IPS DF 19.7 (cell line): ENCODE measurements around the gene PCSK4.
"Not testable (repeated sequence)": the region's sequence is repeated elsewhere in the genome, so short reads cannot be mapped to it uniquely, and the experiment has no call there.

ENCODE experiments used
- DNase-seq: peaks from one replicate; pipeline ENCODE4 v3.0.0-alpha.2; 2013; ENCODE audit warnings: low read depth, low spot score

PCSK4 gene

DNA sequence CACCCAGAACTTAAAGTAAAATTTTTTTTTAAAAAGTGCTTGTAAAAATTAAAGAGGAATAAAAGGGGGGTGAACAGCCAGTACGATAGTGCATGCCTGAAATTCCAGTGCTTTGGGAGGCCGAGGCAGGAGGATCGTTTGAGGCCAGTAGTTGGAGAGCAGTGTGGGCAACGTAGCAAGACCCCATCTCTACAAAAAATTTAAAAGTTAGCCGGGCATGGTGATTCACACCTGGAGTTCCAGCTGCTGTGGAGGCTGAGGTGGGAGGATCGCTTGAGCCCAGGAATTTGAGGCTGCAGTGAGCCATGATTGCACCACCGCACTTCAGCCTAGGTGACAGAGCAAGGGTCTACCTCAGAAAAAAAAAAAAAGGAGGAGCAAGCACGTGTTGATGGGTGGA is 14.9 kb upstream of the PCSK4 start:
- DNase-seq: no peak

DNA sequence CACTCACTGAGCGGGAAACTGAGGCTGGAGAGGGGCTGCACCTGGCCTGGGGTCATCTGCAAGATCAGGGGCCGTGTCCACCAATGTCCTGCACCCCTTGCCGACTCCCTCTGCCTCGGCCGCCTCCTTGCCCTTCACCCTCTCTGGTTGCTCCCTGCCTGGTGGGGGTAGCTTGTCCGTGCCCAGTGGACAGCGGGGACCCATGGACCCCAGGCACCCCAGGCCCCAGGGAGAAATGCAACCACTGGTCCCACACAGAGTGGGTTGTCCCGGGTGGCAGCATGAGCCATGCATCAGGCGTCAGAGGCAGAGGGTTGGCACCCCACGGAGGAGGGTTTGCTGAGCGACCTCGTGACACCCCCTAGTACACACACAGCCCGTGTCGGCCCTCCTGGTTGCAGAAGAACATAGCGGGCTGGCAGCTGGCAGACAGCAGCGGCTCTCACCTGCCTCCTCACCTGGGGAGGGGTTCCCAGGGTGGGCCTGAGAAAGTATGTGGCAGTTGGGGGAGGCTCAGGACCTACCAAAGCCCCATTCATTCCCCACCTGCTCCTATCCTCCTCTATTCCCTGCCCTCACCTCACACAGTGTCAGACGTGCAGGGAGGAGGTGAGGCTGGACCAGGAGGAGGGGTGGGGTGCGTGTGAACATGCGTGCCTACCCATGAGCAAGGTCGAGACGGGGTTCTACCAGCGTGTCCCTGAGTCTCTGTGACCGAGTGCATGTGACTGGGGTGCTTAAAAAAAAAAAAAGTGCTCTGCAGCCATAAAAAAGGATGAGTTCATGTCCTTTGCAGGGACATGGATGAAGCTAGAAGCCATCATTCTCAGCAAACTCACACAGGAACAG is 14.0 kb upstream of the PCSK4 start:
- no peak for DNase-seq

DNA sequence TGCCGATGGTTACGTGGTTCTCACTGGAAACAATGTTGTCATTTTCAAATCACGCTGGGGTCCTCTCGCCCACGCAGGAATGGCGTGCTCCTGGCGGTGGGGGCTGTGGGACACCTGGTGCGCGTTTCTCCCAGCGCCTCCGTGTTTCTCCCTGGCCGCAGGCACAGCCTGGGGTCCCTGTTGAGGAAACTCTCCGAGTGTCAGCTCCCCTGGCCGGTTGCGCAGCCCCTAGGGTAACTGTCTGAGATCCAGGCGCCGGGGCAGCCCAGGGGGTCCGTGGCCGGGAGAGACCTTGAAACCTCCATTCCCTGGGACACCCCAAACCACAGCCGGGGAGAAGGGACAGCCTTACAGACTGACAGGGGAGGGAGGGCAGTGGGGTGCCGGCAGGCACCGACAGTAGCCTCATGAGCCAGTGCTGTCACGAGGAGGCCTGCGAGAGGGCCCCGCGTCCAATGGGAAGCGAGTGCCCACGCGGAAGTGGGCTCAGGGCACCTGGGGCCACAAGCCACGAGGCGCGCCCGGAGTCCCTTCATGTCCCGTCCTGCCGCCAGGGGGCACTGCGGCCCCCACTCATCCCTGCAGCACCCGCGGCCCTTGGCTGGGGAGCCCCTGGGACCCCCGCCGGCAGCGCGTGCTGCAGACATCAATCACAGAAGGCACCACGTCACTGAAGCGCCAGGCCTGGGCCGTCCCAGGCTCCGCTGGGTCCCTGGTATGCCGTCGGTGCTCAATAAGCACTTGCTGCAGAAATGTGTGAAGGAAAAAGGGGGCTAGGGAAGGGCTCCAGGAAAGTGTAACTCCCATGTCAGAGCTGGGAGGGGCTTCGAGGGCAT is 13.2 kb upstream of the PCSK4 start:
- DNase-seq: no peak

DNA sequence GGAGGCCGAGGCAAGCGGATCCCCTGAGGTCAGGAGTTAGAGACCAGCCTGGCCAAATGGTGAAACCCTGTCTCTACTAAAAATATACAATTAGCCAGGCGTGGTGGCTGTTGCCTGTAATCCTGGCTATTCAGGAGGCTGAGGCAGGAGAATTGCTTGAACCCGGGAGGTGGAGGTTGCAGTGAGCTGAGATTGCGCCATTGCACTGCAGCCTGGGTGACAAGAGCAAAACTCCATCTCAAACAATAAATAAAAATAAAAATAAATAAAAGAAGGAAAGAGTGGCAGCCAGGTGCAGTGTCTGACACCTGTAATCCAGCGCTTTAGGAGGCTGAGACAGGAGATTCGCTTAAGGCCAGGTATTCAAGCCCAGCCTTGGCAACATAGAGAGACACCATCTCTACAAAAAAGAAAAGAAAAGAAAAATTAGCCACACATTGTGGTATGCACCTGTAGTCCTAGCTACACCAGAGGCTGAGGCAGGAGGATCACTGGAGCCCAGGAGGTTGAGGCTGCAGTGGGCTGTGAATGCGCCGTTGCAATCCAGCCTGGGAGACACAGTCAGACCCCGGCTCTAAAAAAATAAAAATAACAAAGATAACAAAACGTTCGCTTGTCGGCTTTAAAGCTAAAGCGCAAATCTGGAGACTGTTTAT is 12.4 kb upstream of the PCSK4 start:
- DNase-seq: no peak

DNA sequence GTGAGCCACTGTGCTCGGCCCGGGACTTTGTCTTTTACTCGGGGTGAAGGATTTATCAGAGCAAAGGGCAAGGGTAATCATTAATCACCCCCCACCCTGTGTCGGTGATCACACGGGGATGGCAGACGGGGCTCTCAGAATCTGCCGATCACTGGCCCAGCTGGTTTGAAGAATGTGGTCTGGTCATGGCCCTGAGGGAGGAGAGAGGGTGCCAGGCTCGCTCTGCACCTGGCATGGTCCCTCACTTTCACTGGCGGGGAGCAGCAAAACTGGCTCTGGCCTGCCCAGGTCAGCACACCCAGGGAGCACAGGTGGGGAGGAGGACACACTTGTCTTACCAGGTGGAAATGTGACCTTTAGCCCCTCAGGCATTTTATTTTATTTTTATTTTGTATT is 11.0 kb upstream of the PCSK4 start:
- no peak for DNase-seq

DNA sequence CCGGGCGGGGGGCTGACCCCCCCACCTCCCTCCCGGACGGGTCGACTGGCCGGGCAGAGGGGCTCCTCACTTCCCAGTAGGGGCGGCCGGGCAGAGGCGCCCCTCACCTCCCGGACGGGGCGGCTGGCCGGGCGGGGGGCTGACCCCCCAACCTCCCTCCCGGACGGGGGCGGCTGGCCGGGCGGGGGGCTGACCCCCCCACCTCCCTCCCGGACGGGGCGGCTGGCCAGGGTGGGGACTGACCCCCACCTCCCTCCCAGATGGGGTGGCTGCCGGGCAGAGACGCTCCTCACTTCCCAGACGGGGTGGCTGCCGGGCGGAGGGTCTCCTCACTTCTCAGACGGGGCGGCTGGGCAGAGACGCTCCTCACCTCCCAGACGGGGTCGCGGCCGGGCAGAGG is 9.1 kb upstream of the PCSK4 start:
- DNase-seq: not testable (repeated sequence)

DNA sequence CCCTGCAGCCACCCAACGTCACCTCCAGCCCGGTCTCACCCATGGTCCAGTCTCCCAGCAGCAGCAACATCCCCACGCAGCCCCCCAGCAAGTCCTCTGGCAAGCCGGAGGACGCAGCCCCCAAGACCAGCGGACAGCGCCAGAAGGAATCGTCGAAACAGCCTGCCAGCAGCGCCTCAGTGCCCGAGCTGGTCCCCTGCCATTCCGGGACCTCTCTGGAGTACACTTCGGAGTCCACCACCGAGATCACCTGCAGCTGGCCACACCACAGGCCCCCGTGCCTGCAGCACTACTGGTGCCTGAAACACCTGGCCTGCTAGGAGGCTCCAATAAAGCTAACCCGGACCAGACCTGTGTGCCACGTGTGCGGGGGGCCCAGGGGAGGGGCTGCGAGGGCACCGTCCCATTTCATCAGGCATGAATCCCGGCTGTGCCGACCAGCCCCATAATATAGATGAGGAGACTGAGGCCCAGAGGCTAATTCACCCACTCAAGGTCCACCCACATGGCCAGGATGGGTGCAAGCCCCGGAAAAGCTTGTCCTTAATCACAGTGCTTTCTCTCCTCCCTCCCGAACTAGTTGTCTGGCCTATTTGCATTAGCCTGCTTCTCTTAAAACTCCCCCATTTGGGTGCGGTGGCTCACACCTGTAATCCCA is 7.6 kb upstream of the PCSK4 start:
- DNase-seq: no peak

DNA sequence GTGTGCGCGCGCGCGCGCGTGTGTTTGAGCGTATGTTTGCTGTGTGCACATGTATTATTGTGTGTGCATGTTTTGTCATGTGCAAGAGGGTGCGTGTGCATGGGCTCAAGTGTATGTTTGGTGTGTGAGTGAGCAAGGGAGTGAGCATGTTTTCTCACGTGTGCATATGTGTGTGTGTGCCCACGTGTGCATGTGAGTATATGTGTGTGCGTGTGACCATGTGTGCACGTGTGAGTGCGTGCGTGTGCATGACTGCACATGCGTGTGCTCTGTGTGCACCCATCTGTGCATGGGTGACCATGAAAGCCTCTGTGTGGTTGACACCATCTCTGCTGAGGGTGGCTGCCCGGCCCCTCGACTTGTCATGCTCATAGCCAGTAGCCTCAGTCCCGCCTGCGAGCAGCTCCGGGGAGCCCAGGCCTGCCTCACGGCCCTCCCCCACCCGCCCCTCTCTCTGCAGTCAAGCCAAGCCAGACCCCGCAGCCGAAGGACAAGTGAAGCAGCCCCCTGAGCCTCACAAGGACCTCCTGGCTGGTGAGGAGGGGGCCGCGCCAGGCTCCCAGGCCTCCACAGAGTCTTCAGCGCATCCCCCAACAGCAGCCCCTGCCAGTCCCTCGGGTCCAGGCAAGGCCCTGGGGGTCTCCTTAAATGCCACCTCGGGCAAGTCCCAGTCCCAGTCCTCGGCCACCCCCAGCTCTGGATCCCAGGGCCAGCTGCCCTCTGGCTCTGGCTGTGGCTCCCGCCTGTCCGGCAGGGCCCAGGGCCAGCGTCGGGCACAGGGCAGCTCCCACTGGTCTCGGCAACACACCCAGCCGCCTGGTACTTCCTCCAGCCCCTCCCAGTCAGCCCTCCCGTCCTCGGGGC is 6.8 kb upstream of the PCSK4 start:
- no peak for DNase-seq

DNA sequence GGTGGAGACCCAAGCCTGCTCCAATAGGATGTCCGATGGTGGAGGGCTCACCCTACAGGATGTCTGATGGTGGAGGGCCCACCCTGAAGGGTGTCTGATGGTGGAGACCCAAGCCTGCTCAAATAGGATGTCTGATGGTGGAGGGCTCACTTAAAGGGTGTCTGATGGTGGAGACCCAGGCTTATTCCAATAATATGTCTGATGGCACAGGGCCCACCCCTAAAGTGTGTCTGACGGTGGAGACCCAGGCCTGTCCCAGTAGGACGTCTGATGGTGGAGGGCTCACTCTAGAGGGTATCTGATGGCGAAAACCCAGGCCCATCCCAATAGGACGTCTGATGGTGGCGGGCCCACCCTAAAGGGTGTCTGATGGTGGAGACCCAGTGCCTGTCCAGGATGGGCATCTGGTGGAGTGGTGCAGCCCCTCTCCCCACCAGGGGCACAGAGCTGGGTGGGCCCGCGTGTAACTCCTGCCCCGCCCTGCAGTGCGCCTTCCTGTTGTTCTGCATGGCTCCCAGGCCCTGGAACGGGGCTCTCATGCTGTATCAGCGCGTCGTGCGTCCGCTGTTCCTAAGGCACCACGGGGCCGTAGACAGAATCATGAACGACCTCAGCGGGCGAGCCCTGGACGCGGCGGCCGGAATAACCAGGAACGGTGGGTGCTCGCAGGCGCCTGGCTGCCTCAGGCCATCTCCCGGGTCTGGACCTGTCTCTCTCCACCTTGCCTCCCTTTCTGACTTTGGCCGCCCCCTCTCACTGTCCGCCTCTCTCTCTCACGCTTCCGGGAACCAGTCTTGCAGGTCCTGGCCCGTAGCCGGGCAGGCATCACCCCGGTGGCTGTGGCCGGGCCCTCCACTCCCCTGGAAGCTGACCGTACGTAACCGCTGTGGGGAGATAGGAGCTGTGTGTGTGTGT is 5.9 kb upstream of the PCSK4 start:
- no peak for DNase-seq

DNA sequence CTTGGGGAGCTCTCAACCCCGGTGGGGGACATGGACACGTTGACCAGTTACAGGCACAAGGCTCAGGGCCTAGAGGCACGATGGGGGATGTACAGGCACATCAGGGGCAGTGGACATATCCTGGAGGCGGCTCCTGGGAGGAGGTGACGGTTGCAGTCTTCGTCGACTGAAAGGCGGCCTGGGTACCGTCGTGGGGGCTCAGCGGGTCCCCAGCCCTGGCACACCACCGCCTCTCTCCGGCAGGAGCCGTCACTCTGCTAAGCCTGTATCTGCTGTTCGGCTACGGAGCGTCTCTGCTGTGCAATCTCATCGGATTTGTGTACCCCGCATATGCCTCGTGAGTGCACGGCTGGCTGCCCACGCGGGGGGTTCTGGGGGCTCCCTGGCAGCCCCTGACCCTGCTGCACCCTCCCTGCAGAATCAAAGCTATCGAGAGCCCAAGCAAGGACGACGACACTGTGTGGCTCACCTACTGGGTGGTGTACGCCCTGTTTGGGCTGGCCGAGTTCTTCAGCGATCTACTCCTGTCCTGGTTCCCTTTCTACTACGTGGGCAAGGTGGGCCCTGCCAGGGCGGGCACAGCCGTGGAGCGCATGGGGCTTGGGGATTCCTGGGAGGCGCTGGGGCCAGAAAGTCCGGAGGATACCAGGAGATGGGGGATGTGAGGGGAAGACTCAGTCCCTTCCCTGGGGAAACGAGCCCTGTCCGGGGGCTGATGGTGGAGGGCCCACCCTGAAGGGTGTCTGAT is 5.1 kb upstream of the PCSK4 start:
- no peak for DNase-seq

DNA sequence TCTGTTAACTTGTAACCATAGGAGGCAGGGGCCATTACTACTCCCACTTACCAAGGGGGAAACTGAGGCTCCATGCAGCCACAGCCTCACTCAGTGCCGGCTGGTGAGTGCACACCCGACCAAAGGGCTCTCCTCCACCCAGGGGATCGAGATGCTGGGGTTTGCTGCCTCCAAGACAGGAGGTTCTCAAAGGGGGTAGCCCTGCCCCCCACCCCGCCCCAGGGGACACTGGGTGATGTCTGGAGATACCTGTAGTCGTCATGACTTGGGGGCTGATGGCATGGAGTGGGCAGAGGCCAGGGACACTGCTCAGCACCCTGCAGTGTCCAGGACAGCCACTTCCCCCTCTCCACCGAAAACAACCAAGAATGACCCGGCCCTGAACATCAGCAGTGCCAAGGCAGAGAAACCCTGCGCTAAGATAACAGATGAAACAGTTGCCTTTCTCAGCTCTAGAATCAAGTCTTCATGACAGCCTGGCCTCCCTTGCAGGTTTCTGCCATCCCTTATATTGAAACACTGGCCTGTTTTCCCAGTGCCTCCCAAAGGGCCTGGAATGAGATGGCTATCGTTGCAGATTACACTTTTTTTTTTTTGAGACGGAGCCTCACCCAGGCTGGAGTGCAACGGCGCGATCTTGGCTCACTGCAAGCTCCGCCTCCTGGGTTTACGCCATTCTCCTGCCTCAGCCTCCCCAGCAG is 4.1 kb upstream of the PCSK4 start:
- no peak for DNase-seq

DNA sequence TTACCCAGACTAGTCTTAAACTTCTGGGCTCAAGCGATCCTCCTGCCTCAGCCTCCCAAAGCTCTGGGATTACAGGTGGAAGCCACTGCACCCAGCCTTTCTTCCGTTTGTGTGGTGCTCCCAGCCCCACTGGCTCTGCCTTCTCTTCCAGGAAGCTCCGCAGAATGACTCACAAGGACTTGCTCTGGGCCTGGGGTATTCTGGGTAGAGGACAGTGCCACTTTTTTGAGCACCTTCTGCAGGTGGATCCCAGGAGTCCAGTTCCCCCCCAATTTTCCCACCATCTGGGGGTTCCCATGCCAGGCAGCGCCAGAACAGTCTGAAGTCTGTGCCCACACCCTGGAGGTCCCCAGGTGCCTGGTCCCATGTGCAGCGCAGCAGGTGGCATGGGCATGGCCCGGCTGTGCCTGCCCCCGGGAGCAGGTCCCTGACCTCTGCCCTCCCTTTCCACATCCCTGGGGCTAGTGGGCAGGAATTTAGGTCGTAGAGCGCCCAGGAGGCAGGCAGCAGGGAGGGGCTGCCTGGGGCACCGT is 2.4 kb upstream of the PCSK4 start:
- DNase-seq: no peak

DNA sequence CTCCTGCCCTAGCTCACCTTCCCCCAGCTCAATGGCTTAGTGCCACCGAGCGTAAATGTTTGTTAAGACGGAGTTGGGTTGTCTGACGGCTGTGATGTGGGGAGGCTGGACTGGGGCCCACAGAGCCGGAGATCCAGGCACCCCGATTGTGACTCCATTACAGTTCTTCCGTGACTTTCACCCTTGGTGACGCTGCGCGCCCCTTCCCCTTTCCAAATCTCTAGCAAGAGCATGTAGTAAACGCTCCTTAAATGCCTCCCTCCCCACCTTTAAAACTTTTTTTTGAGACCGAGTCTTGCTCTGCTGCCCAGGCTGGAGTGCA is 1.7 kb upstream of the PCSK4 start:
- DNase-seq: no peak

DNA sequence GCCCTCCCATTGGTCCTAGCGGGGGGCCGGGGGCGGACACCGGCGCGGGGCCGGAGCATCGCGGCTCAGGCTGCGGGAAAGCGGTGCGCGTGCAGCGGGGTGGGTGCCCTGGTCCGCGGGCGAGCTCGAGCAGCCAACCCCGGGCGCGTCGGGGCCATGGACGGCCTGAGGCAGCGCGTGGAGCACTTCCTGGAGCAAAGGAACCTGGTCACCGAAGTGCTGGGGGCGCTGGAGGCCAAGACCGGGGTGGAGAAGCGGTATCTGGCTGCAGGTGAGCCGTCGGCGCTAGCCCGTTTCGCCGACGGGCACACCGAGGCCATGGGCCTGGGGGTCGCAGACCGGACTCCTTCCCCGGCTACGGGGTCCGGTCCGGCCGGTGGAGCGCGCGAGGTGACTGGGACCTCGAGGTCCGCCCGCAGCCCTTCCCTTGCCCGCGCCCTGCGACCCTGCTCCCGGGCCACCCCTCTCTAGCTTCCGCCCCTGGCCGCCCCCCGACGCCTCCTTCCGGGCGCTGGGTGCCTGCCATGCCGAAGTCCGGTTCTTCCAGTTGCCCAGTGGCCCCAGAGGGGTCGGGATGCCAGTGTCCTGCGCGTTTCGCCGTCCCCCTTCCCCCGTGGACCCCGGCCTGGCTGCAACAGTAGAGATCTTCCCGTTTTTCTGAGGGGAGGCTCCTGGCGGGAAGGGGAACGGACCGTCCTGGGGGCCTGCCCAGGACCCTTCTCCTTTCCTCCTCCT is 1.1 kb upstream of the PCSK4 start, which contains the start of gene REEP6:
Gene REEP6 (plus strand): TSS at position 68 of the 735 bp plus-strand sequence. CDS start 89 bp downstream, at position 157.
- DNase-seq: no peak

DNA sequence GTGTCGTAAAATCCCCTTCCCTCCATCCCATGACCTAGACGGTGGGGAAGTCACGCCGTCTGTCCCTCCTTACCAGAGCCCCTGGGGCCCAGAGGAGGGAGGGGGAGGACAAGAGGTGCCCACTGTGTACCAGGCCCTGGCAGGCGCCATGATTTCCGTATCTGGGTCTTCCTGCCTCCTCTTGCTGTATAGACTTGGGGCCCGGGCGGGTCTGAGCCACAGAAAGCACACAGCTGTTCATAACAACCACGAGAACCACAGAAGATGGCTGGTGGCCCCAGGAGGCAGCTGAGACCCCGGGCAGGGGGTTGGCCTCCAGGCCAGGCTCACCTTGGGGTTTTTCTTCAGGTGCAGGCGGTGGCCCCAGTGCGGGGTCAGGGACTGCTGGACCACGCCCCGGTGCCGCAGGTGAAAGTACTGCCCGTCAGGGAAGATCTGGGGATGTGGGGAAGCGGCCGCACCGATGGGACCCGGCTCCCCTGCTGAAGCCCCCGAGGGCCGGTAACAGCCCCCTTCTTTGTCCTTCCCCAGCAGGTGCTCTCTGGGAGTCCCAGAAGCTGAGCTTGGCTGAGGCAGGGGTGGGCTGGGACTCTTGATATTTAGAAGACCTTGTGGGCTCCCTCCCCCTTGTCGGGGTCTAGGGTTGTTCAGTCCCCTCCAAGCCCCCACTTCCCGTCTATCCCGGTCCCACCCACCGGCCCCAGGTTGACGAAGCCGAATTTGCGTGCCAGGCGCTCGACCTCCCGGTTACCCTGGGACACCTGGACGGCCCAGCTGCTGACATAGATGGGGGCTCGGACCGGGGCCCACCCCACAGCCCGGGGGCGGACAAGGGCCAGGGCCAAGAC is 463 bp downstream of the PCSK4 start:
- DNase-seq: no peak

DNA sequence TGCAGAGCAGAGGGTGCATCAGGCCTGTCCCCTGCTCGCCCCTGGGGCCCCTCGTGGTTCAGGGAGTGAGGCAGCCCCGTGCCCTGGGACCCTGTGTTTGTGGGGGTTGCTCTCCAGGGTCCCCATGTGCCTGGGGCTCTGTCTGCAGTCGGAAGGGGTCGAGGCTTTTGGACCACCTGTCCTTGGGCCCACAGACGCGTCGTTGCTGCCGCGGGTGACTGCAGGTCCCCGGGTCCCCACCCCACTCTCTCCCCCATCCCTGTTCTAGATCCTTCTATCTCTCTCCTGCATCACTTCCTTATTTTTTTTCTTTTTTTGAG is 1.9 kb downstream of the PCSK4 start:
- DNase-seq: no peak
